MM.1S (cell line): ENCODE measurements around the gene OR4A47.
"Not testable (repeated sequence)": the region's sequence is repeated elsewhere in the genome, so short reads cannot be mapped to it uniquely, and the experiment has no call there.

Experiments used
- DNase-seq: peaks from one replicate; pipeline ENCODE4 v3.0.0-alpha.2; 2015
- H2AFZ ChIP-seq: fragments of 300-600 bp; sonication (generic); 2 replicates; pipeline ENCODE4 v1.6.0; 2016; ENCODE audit warnings: antibody characterized with exemption, low read length
- H3F3A ChIP-seq: fragments of 300-600 bp; sonication (generic); 2 replicates; pipeline ENCODE4 v1.6.1; 2016; ENCODE audit warnings: mild to moderate bottlenecking, antibody characterized with exemption, low read length, moderate library complexity, mixed read lengths; ENCODE audit not compliant: insufficient read depth
- H3K27ac ChIP-seq: fragments of 300-600 bp; sonication (generic); 2 replicates; pipeline ENCODE4 v1.5.1; 2016; ENCODE audit warnings: mild to moderate bottlenecking, low read length
- H3K27me3 ChIP-seq: fragments of 300-600 bp; sonication (generic); replicated peaks from 2 replicates; pipeline ENCODE4 v1.6.0; 2016; ENCODE audit warnings: low read length; ENCODE audit not compliant: insufficient read depth
- H3K36me3 ChIP-seq: fragments of 300-600 bp; sonication (generic); replicated peaks from 2 replicates; pipeline ENCODE4 v1.6.1; 2016; ENCODE audit warnings: mild to moderate bottlenecking, low read length, mixed read lengths; ENCODE audit not compliant: insufficient read depth
- H3K4me1 ChIP-seq: fragments of 300-600 bp; sonication (generic); 2 replicates; pipeline ENCODE4 v1.6.1; 2016; ENCODE audit warnings: low read length, mixed read lengths
- H3K4me2 ChIP-seq: fragments of 300-600 bp; sonication (generic); 2 replicates; pipeline ENCODE4 v1.6.0; 2016; ENCODE audit warnings: low read depth, low read length
- H3K4me3 ChIP-seq: fragments of 300-600 bp; sonication (generic); 2 replicates; pipeline ENCODE4 v1.5.1; 2016; ENCODE audit warnings: low read length, mixed read lengths
- H3K79me2 ChIP-seq: fragments of 300-600 bp; sonication (generic); 2 replicates; pipeline ENCODE4 v1.6.1; 2016; ENCODE audit warnings: mixed run types, low read length, mixed read lengths
- H3K9ac ChIP-seq: fragments of 300-600 bp; sonication (generic); 2 replicates; pipeline ENCODE4 v1.6.1; 2016; ENCODE audit warnings: low read length, mixed read lengths
- H3K9me2 ChIP-seq: fragments of 300-600 bp; sonication (generic); replicated peaks from 2 replicates; pipeline ENCODE4 v1.6.1; 2016; ENCODE audit warnings: mild to moderate bottlenecking, low read length, mixed read lengths; ENCODE audit not compliant: insufficient read depth
- H3K9me3 ChIP-seq: fragments of 300-600 bp; sonication (generic); replicated peaks from 2 replicates; pipeline ENCODE4 v1.6.1; 2016; ENCODE audit warnings: mild to moderate bottlenecking, low read length, mixed read lengths; ENCODE audit not compliant: insufficient read depth
- H4K20me1 ChIP-seq: fragments of 300-600 bp; sonication (generic); 2 replicates; pipeline ENCODE4 v1.6.1; 2016; ENCODE audit warnings: mild to moderate bottlenecking, low read length, moderate library complexity, mixed read lengths; ENCODE audit not compliant: insufficient read depth
- EZH2 ChIP-seq: fragments of 300-600 bp; sonication (generic); optimal IDR thresholded peaks from 2 replicates; pipeline ENCODE3; 2017; ENCODE audit warnings: low read depth, mild to moderate bottlenecking, antibody characterized with exemption, low read length, mixed read lengths
- EZH2phosphoT487 ChIP-seq: fragments of 300-600 bp; sonication (generic); IDR thresholded peaks from 2 replicates; pipeline ENCODE4 v1.6.1; 2018; ENCODE audit warnings: antibody characterized with exemption, low read length
- TF ChIP-seq, protein P1 (sequence below): fragments of 300-600 bp; sonication (generic); IDR thresholded peaks from 2 replicates; pipeline ENCODE4 v1.5.1; 2016; ENCODE audit warnings: antibody characterized with exemption, low read length, mixed read lengths

OR4A47 gene, protein sequence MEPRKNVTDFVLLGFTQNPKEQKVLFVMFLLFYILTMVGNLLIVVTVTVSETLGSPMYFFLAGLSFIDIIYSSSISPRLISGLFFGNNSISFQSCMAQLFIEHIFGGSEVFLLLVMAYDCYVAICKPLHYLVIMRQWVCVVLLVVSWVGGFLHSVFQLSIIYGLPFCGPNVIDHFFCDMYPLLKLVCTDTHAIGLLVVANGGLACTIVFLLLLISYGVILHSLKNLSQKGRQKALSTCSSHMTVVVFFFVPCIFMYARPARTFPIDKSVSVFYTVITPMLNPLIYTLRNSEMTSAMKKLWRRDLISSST

DNA sequence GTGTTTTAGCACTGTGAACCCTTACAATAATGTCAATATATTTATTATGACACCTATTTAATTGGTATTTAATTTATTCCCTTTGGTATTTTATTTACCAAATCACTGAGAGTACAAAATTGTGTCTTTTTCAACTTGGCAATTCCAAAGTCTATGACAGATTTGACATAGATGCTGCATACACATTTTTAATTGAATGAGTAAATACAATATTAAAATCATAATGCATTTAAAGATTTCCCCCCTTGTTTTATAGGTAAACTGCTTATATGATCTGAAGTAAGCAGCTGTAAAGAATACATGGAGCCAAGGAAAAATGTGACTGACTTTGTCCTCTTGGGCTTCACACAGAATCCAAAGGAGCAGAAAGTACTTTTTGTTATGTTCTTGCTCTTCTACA is at the start of gene OR4A47:
TSS of gene OR4A47 (plus strand) at position 301 of the 400 bp plus-strand sequence. CDS start at position 301, 0 bp downstream.
- H3K9me3 ChIP-seq, H3K27ac ChIP-seq, H3K9me2 ChIP-seq, H2AFZ ChIP-seq, H3K4me1 ChIP-seq, H3K79me2 ChIP-seq, H4K20me1 ChIP-seq, H3K4me2 ChIP-seq, DNase-seq, H3K36me3 ChIP-seq, H3F3A ChIP-seq, H3K27me3 ChIP-seq, H3K9ac ChIP-seq, H3K4me3 ChIP-seq: not testable (repeated sequence)

DNA sequence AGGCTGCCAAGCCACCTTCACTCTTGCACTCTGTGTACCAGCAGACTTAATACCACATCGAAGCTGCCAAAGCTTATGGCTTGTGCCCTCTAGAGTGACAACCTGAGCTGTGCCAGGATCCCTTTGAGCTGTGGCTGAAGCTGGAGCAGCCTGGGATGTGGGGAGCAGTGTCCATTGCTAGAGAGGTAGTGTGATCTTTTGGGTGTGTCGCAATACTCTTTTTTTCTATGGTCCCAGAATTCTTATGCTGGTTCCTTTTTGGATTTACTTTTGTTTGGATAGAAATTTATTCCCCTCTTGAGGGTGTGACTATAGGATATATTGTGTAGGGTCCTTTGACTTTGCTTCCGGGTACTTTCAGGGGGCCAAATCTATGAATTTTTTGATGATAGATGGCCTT is 32.7 kb upstream of the OR4A47 start:
- DNase-seq, H2AFZ ChIP-seq, H3K9me2 ChIP-seq, H3K4me1 ChIP-seq, H3K9me3 ChIP-seq, H3K9ac ChIP-seq, H3K4me2 ChIP-seq, H3K36me3 ChIP-seq, H4K20me1 ChIP-seq, H3K27ac ChIP-seq, H3K79me2 ChIP-seq, H3F3A ChIP-seq, H3K4me3 ChIP-seq, H3K27me3 ChIP-seq: not testable (repeated sequence)

DNA sequence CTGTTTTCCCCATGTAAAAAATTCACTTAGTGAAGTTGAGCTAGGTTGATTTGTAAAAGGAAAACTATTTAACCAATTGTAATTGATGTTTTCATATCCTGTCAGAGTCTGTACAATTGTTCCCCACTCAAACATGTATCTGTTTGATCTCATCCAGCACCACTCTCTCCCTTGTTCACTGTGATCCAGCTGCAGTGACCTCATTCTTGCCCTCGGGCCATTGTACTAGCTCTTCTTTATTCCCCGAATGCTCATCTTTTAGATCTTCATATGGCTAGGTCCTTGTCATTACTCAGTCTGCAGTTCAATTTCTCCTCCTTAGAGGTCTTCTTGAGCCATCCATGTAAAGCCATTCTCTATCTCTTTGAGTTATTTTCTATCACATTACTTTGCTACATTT is 14.6 kb upstream of the OR4A47 start:
- H3F3A ChIP-seq, H3K36me3 ChIP-seq, H3K4me1 ChIP-seq, H3K9me3 ChIP-seq, H2AFZ ChIP-seq, H3K9ac ChIP-seq, H4K20me1 ChIP-seq, DNase-seq, H3K9me2 ChIP-seq, H3K79me2 ChIP-seq, H3K27ac ChIP-seq, H3K27me3 ChIP-seq, H3K4me3 ChIP-seq, H3K4me2 ChIP-seq: not testable (repeated sequence)

DNA sequence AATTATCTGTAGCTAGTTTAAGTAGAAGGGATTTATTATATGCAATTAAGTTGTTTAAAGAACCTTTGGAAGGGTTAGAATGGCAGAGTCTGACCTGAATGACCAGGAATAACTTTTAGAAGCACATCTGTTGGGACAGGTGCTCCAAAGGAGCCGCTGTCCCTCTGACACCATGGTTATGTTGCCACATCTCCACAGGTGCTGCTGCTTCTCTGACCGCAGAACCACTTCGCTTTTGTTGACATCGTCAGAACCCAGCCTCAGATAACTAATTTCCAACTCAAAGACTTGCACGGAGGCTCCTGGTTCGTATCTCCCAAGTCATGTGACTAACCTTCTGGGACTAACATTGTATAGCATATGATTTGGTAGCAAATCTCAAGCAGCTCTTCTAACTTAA is 13.9 kb upstream of the OR4A47 start:
- H3K4me3 ChIP-seq, result 0 out of 2 replicates have a peak overlapping the region, but pooled peaks have one; percentile 10
- peak; percentile 44 for DNase-seq
- H3K79me2 ChIP-seq, H3K27ac ChIP-seq, H3K4me1 ChIP-seq, H3K9ac ChIP-seq, H3K4me2 ChIP-seq, H2AFZ ChIP-seq, H3K9me2 ChIP-seq, H3K36me3 ChIP-seq, H3K27me3 ChIP-seq, H3K9me3 ChIP-seq, H3F3A ChIP-seq, H4K20me1 ChIP-seq: not testable (repeated sequence)

DNA sequence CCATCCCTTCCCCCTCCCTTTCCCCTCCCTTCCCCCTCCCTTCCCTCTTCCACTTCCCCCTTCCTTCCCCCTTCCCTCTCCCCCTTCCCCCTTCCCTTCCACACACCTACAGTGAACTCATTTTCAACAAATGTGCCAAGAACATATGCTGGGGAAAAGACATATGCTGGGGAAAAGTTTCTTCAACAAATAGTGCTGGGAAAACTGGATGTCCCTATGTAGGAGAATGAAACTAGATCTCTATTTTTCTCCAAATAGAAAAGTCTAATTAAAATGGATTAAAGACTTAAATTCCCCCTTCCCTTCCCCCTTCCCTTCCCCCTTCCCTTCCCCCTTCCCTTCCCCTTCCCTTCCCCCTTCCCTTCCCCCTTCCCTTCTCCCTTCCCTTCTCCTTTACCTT is 17.6 kb downstream of the OR4A47 start:
- not testable (repeated sequence) for H3F3A ChIP-seq, H4K20me1 ChIP-seq, H3K27me3 ChIP-seq, H3K4me1 ChIP-seq, H3K79me2 ChIP-seq, H3K9me2 ChIP-seq, H3K4me2 ChIP-seq, DNase-seq, H3K36me3 ChIP-seq, H3K9ac ChIP-seq, H3K9me3 ChIP-seq, H2AFZ ChIP-seq, H3K4me3 ChIP-seq, H3K27ac ChIP-seq

DNA sequence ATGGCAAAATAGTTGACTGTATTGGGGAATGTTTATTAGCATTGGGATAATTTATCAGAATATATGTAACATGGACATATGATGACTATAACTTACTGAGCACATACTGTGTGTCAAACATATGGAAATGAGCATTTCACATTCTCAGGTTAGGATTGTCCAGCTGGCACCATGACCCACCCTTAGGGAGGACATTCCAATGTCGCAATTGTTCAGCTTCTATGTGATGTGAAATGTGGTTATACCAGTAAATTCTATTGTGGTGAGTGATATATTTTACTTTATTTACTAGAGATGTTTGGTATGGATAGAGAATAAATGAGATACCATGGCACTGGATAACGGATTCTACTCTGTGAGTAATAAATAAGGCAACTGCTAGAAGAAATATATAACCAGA is 50.4 kb downstream of the OR4A47 start:
- no peaks in the 10 kb centered on the region for H3K9me3 ChIP-seq
- H3K79me2 ChIP-seq, result no peaks in the 10 kb centered on the region
- H3K4me3 ChIP-seq, result no peak overlapping the region
- H3F3A ChIP-seq, result no peaks in the 10 kb centered on the region
- no peak overlapping the region for H3K27ac ChIP-seq
- no peaks in the 10 kb centered on the region for H3K9me2 ChIP-seq
- H3K4me1 ChIP-seq, result no peaks in the 10 kb centered on the region
- H4K20me1 ChIP-seq, result no peaks in the 10 kb centered on the region
- TF ChIP-seq, protein P1, sequence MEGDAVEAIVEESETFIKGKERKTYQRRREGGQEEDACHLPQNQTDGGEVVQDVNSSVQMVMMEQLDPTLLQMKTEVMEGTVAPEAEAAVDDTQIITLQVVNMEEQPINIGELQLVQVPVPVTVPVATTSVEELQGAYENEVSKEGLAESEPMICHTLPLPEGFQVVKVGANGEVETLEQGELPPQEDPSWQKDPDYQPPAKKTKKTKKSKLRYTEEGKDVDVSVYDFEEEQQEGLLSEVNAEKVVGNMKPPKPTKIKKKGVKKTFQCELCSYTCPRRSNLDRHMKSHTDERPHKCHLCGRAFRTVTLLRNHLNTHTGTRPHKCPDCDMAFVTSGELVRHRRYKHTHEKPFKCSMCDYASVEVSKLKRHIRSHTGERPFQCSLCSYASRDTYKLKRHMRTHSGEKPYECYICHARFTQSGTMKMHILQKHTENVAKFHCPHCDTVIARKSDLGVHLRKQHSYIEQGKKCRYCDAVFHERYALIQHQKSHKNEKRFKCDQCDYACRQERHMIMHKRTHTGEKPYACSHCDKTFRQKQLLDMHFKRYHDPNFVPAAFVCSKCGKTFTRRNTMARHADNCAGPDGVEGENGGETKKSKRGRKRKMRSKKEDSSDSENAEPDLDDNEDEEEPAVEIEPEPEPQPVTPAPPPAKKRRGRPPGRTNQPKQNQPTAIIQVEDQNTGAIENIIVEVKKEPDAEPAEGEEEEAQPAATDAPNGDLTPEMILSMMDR, result no peak
- TF ChIP-seq EZH2 (no peak), EZH2phosphoT487 (no peak)
- no peak overlapping the region for H3K9ac ChIP-seq
- H2AFZ ChIP-seq, result no peak overlapping the region
- DNase-seq, result no peak
- no peak overlapping the region for H3K4me2 ChIP-seq
- no peaks in the 10 kb centered on the region for H3K27me3 ChIP-seq
- H3K36me3 ChIP-seq, result no peaks in the 10 kb centered on the region
